HL-60 (cell line): Measurements from ENCODE around the gene CDH2.

ENCODE experiments used
- DNase-seq, 2 experiments: peaks; one replicate each; pipeline ENCODE4 v3.0.0-alpha.2; 2010 to 2020; ENCODE audit warnings: low read depth in 1 of 2, low spot score in 1 of 2
- H3K27ac ChIP-seq: fragments of 250-450 bp; sonication (Bioruptor Pico); replicated peaks from 2 replicates; pipeline ENCODE4 v1.5.1; 2020; ENCODE audit warnings: mild to moderate bottlenecking, moderate library complexity
- H3K27me3 ChIP-seq: fragments of 250-450 bp; sonication (Bioruptor Pico); 2 replicates; pipeline ENCODE4 v1.5.1; 2021; ENCODE audit warnings: mild to moderate bottlenecking, moderate library complexity; ENCODE audit not compliant: insufficient read depth, poor library complexity, severe bottlenecking
- H3K4me3 ChIP-seq: replicated peaks from 2 replicates; pipeline ENCODE4 v1.5.1; 2011; ENCODE audit warnings: mild to moderate bottlenecking, control low read depth, low read length; ENCODE audit not compliant: insufficient read depth
- GABPA ChIP-seq: IDR thresholded peaks from 2 replicates; pipeline ENCODE4 v1.6.1; 2012; ENCODE audit warnings: low read depth
- POLR2AphosphoS5 ChIP-seq: IDR thresholded peaks from 2 replicates; pipeline ENCODE4 v1.6.1; 2012; ENCODE audit warnings: low read depth
- REST ChIP-seq: IDR thresholded peaks from 2 replicates; pipeline ENCODE4 v1.6.1; 2012; ENCODE audit warnings: low read depth; ENCODE audit not compliant: insufficient replicate concordance
- SPI1 ChIP-seq: IDR thresholded peaks from 2 replicates; pipeline ENCODE4 v1.6.1; 2012; ENCODE audit warnings: low read depth, mild to moderate bottlenecking, borderline replicate concordance
- TF ChIP-seq, protein P1 (sequence below): IDR thresholded peaks from one replicate; pipeline ENCODE4 v1.5.1; 2011; ENCODE audit warnings: low read length, control low read depth, inconsistent platforms; ENCODE audit not compliant: insufficient read depth

The CDH2 gene

DNA sequence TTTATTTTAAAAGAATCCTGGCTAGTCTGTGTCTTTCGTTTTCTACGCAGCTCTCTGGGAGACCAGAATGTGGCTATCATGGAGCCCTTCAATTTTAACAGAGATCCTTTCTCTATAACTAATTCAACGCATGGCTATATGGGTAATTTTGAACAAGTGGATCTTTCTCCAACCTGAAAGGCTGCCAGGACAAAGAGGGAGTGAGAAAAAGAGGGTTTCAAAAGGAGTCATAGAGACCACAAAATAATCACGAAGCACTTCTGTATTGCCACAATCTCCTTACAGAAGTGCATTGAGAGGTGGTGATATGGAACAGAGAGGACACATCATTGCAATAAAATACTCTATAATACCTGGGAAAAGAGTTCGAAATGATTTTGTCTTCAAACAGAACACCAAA lies 21.7 kb upstream of the CDH2 start:
- no peaks in the 10 kb centered on the region for H3K27me3 ChIP-seq
- DNase-seq, result no peak
- H3K4me3 ChIP-seq, result no peak overlapping the region
- H3K27ac ChIP-seq, result no peak overlapping the region
- no peak for TF ChIP-seq POLR2AphosphoS5
- TF ChIP-seq GABPA, result no peak
- no peak for TF ChIP-seq REST
- no peak for TF ChIP-seq SPI1
- TF ChIP-seq, protein P1, sequence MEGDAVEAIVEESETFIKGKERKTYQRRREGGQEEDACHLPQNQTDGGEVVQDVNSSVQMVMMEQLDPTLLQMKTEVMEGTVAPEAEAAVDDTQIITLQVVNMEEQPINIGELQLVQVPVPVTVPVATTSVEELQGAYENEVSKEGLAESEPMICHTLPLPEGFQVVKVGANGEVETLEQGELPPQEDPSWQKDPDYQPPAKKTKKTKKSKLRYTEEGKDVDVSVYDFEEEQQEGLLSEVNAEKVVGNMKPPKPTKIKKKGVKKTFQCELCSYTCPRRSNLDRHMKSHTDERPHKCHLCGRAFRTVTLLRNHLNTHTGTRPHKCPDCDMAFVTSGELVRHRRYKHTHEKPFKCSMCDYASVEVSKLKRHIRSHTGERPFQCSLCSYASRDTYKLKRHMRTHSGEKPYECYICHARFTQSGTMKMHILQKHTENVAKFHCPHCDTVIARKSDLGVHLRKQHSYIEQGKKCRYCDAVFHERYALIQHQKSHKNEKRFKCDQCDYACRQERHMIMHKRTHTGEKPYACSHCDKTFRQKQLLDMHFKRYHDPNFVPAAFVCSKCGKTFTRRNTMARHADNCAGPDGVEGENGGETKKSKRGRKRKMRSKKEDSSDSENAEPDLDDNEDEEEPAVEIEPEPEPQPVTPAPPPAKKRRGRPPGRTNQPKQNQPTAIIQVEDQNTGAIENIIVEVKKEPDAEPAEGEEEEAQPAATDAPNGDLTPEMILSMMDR, result no peak

GRCh38 chr18:28193177-28193778 lies 16.3 kb upstream of the CDH2 start:
- Histone ChIP-seq H3K4me3 (no peak overlapping the region), H3K27ac (no peak overlapping the region), H3K27me3 (no peaks in the 10 kb centered on the region)
- no peak for DNase-seq
- TF ChIP-seq, protein P1, result no peak
- TF ChIP-seq POLR2AphosphoS5, result no peak
- no peak for TF ChIP-seq REST
- no peak for TF ChIP-seq GABPA
- no peak for TF ChIP-seq SPI1

GRCh38 chr18:28189400-28190239 lies 12.7 kb upstream of the CDH2 start:
- H3K27me3 ChIP-seq, result no peaks in the 10 kb centered on the region
- TF ChIP-seq GABPA (no peak), REST (no peak), POLR2AphosphoS5 (no peak), SPI1 (no peak)
- TF ChIP-seq, protein P1, result peak; percentile 76
- DNase-seq, result peak; percentile 30 to 32
- no peak overlapping the region for H3K4me3 ChIP-seq
- H3K27ac ChIP-seq, result no peak overlapping the region
